Fibroblast of lung (primary cell): ENCODE measurements around the gene ROR2.

Experiments used
- EZH2 ChIP-seq: IDR thresholded peaks from 2 replicates; pipeline ENCODE4 v1.5.1; 2012; ENCODE audit warnings: low read length, control low read depth, mild to moderate bottlenecking; ENCODE audit errors: missing control alignments
- TF ChIP-seq, protein P1 (sequence below), 2 donors: IDR thresholded peaks in 1 of 2; conservative IDR thresholded peaks in 1 of 2; 1 replicate in 1 of 2; 2 replicates in 1 of 2; pipeline ENCODE4 v1.5.1; 2011 to 2012; ENCODE audit warnings: low read length in 2 of 2, control low read depth in 1 of 2, inconsistent platforms in 1 of 2, low read depth in 1 of 2, mild to moderate bottlenecking in 1 of 2

DNA sequence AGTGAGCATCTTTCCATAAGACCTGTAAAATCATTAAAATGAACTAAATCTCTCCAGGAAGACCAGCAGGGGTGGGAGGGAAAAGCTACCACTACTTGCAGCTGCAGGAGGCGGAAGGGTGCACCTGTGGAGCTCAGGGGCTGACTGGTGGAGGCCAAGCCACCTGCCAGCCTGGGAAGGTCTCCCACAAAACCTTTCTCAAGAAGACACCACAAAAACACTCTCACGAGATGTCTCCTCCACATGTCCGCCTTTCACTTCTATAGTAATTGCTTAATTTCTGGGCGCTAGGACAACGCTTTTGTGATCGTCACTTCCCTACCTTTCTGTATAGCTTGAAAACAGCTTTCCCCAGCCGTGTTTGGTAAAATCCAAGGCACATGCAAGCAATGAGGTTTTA, 114.4 kb downstream of the ROR2 start:
- TF ChIP-seq EZH2 = no peak
- TF ChIP-seq, protein P1, sequence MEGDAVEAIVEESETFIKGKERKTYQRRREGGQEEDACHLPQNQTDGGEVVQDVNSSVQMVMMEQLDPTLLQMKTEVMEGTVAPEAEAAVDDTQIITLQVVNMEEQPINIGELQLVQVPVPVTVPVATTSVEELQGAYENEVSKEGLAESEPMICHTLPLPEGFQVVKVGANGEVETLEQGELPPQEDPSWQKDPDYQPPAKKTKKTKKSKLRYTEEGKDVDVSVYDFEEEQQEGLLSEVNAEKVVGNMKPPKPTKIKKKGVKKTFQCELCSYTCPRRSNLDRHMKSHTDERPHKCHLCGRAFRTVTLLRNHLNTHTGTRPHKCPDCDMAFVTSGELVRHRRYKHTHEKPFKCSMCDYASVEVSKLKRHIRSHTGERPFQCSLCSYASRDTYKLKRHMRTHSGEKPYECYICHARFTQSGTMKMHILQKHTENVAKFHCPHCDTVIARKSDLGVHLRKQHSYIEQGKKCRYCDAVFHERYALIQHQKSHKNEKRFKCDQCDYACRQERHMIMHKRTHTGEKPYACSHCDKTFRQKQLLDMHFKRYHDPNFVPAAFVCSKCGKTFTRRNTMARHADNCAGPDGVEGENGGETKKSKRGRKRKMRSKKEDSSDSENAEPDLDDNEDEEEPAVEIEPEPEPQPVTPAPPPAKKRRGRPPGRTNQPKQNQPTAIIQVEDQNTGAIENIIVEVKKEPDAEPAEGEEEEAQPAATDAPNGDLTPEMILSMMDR (conservative IDR thresholded peaks at IDR 0.05 in 1 of 2, IDR thresholded peaks at IDR 0.05 in 1 of 2; ENCODE audit: low read depth in 1 of 2, low read length in 2 of 2) = no peak
